Kidney capillary endothelial cell (primary cell): ENCODE results near the gene SYTL2.
"Not testable (repeated sequence)": the region's sequence is repeated elsewhere in the genome, so short reads cannot be mapped to it uniquely, and the experiment has no call there.

Source experiments
- DNase-seq: peaks from one replicate; pipeline ENCODE4 v3.0.0-alpha.2; 2018; ENCODE audit warnings: low spot score

Gene SYTL2

DNA sequence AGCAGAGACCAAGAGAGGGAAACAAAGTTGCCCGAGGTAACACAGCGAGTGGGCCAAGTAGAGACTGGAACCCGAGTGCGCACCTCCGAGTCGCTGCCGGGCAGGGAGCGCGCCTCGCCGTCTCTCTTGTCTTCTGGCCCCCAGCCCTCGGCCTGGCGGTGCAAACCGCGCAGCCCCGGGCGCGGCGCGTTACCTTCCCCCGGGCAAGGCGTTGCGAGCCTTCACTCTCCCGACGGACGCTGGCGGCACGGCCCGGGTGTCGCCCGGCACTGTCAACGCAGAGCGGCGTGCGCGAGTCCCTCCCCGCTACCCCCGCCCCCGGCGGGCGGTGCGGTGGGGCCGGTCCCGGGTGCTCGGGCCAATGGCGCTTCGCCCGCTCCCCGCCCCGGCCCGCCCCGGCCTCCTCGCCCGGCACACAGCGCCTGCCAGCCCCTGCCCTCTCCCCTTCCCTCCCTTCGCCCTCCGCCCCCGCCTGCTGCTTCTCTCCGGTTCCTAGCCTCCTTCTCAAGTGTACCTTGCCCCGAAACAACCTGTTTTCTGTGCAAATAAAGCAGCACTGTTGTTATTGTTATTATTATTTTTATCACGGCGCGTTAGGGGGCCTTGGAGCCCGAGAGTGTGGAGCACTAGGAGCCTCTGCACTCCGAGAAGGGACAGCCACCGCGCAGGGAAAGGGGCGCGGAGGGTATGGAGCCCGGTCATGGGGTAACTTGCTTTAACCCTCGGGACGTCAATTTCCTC, at the start of gene SYTL2:
TSS of gene SYTL2 (minus strand) at position 271 of the 741 bp plus-strand sequence. CDS start 53,416 bp downstream, outside the sequence.
- DNase-seq, result peak; percentile 30

GRCh38 chr11:85859541-85859940, 48.6 kb upstream of the SYTL2 start:
- not testable (repeated sequence) for DNase-seq

DNA sequence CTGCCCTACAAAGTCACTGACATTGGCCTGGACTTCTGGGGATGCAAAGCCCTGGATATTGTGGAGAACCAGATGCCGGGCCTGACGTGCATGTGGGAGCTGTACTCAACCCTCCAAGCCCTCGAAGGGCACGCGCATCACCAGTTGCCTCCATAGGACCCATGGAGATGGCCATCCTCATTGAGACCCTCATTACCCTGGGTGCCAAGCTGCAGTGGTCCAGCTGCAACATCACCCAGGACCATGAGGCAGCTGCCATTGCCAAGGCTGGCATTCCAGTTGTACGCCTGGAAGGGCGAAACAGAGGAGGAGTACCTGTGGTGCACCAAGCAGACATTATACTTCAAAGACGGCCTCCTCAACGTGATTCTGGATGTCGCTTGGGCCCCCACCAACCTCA, 46.2 kb upstream of the SYTL2 start:
- DNase-seq, result no peak

DNA sequence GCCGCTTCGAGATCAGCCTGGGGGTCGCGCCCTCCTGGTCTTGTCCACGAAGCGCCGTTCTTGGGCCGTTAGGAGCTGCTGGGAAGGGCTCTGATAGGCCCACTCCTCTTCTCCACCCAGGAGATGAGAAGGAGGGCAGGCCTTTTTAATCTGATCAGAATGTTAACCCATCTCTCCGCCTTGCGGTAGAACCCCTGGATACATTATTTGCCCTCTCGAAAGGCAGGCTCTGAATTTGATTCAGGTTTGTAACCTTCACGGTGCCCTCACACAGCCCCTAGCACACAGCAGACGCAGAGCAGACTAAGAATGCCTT, 44.4 kb upstream of the SYTL2 start, which contains the start of gene CCDC83:
TSS of gene CCDC83 (plus strand) at position 43 of the 316 bp plus-strand sequence. CDS start 9,741 bp downstream, outside the sequence.
- no peak for DNase-seq

DNA sequence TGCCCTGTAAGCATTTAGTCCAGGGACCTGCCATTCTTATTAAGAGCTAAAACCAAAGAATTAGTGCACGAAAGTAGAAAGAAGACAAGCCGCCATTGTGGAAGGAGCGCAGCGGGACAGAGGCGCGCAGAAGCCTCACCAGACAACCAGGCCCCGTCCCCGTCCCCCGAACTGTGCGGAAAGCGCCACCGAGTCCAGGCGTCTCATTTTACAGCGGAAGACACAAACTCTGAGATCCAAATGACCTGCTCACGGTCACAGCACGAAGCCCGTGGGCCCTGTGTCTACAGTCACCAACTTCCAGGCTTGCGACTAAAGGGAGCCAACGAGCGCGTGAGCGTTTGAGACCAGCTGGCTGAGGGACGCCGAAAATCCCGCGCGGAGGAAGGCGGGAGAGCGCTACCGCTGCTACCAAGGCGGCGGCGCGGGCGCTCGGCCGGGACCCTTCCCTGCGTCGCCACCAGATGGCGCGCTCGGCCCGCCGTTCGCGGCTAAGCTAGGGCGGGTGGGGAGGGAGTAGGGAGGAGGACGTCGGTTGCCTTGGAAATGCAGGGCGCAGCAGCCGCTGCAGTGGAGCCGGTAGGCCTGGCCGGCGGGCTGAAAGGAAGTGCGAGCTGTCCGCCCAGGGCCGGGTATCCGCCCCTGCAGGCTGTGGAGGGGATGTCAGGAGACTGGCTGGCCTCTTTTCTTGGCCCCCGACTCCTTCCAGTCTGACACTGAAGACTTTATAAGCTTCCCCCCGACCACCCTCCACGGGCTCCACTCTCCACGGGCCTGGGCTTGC, 43.8 kb upstream of the SYTL2 start:
- peak; percentile 89 for DNase-seq

DNA sequence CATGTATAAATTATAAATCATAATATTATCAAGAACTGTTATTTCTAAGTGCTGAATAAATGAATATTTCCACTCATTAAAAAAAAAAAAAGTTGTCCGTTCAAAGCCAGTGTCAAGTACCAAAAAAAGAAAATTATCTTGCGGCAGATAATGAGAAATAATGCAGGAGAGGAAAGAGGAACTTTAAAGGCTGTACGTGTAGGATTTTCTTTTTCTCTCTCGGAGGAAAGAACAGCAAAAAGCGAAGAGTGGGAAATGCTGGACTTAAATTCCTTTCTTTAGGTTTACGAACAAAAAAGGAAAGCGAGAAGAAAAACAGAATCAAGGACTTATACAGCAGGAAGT, 43.2 kb upstream of the SYTL2 start:
- no peak for DNase-seq

DNA sequence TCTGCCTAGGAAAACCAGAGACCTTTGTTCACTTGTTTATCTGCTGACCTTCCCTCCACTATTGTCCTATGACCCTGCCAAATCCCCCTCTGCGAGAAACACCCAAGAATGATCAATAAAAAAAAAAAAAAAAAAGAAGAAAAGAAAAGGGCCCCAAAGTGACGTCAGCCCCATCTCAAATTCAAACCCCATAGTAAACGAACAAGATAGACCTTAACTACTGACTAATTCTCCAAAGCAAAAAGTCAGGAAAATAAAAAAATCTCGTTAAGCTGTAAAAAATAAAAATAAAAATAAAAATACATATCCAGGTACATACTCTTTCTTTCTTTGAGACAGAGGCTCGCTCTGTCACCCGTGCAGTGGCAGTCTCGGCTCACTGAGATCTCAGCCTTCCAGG, 42.6 kb upstream of the SYTL2 start:
- not testable (repeated sequence) for DNase-seq

GRCh38 chr11:85852754-85853153, 41.8 kb upstream of the SYTL2 start:
- DNase-seq, result not testable (repeated sequence)

GRCh38 chr11:85848556-85848955, 37.6 kb upstream of the SYTL2 start:
- DNase-seq, result no peak

DNA sequence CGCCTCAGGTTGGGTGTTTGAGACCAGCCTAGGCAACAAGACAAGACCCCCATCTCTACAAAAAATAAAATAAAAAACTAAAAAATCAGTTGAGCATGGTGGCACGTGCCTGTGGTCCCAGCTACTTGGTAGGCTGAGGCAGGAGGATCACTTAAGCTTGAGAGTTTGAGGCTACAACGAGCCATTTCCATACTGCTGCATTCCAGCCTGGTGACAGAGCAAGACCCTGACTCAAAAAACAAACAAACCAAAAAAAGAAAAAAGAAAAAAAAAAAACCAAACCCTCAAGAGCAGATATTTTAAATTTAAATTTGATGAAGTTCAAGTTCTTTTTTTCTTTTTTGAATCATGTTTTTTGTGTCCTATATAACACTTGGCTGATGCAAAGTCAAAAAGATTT, 37.1 kb upstream of the SYTL2 start:
- no peak for DNase-seq

GRCh38 chr11:85847436-85847835, 36.5 kb upstream of the SYTL2 start:
- DNase-seq, result no peak

DNA sequence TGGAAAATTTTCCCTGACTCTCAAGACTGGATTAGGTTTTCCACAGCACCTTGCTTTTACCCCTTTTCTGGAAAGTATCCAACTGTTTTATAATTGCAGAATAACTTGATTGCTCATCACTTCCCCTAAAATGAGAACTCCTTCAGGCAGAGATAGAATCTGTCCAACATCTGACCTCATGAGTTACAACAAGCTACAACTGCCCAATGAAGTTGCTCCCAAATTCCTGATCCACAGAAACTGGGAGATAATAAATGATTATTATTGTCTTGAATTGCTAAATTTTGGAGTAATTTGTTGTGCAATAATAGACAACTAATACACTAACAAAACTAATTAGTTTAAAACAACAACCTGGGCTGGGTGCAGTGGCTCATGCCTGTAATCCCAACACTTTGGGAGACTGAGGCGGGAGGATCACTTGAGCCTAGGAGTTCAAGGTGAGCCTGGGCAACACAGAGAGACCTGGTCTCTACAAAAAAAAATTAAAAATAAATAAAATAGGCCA, 34.2 kb upstream of the SYTL2 start:
- DNase-seq, result peak; percentile 29

GRCh38 chr11:85844439-85845123, 33.6 kb upstream of the SYTL2 start:
- peak; percentile 44 for DNase-seq

DNA sequence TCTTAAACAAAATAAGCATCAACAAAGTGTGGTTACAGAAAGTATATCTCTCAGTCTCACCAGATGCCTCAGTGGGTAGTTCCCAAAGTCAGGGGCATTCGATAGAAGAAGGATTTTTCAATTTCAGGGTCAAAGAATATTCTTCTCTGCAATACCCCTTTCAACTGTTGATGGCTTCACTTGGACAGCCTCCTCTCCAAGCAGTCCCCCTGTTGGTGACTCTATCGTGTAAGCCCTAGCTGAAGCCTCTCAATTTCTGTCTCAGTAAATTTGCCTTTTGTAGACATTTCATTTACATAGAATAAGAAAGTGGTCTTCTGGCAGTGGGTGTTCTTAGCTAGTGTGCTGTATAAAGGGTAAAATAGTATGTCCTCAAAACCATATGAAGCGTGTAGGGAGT, 33.0 kb upstream of the SYTL2 start:
- no peak for DNase-seq

DNA sequence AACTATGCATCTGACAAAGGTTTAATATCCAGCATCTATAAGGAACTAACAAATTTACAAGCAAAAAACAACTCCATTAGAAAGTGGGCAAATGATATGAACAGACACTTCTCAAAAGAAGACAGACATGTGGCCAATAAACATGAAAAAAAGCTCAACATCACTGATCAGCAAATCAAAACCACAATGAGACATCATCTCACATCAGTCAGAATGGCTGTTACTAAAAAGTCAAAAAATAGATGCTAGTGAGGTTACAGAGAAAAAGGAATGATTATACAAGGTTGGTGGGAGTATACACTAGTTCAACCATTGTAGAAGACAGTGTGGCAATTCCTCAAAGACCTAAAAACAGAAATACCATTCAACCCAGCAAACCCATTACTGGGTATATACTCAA, 30.0 kb upstream of the SYTL2 start:
- DNase-seq, result not testable (repeated sequence)

DNA sequence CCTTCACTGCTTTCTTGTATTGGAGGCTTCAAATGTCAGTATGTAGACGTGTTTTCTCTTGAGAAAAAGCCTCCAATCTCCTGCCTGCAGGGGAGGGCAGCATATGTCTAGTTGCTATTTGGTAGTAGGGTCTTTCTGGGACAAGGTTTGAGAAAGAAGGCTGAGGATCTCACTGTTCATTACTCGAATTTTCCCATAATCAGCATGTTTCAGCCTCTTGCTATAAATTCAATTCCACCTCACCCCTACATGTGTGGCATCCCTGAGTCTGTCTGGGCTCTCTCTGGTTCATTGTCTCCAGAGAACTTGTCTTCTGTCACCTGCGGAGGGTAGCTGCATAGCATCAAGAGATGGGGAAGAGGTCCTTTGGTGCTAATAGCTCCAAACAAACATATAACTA, 24.8 kb upstream of the SYTL2 start:
- no peak for DNase-seq

DNA sequence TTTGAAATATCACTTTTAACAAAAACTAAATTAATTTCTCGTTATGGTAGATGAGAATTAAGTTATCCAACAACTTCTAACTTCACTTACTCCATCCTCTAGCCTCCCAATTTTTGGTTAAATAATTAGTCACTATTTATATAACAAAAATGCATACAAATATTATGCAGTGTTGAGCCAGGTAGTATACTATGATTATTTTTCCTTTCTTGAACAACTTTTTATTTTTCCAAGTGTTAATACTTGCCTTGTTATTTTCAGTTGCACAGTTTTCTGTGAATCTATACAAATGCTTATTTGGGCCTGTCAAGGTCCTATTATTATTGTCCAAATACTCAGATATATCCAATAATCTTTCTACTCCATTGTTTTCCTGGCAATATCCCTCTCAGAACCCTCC, 24.3 kb upstream of the SYTL2 start:
- DNase-seq, result no peak

GRCh38 chr11:85831050-85831449, 20.1 kb upstream of the SYTL2 start:
- no peak for DNase-seq

DNA sequence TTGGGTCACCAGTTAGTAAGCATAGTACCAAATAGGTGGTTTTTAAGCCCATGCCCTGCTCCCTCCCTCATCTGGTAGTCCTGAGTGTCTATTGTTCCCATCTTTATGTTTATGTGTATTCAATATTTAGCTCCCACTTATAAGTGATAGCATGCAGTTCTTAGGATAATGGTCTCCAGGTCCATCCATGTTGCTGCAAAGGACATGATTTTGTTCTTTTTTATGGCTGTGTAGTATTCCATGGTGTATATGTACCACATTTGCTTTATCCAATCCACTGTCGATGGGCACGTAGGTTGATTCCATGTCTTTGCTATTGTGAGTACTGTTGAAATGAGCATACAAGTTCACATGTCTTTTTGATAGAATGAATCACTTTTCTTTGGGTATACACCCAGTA, 18.2 kb upstream of the SYTL2 start:
- no peak for DNase-seq

DNA sequence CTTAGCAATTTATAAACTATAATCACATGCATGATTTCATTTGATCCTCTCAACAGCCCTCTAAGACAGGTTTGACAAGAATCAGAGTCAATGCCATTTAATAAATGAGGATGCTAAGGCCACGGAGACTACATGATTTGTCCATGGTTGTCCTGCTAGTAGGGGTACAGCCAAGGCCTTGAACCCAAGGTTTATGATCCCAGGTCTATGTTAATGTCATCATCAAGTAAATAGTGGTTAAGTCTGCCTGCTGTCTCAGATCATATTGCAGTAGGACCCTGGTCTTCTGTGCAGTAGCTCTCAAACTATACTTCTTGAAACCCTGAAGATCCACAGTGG, 17.7 kb upstream of the SYTL2 start:
- DNase-seq, result no peak

DNA sequence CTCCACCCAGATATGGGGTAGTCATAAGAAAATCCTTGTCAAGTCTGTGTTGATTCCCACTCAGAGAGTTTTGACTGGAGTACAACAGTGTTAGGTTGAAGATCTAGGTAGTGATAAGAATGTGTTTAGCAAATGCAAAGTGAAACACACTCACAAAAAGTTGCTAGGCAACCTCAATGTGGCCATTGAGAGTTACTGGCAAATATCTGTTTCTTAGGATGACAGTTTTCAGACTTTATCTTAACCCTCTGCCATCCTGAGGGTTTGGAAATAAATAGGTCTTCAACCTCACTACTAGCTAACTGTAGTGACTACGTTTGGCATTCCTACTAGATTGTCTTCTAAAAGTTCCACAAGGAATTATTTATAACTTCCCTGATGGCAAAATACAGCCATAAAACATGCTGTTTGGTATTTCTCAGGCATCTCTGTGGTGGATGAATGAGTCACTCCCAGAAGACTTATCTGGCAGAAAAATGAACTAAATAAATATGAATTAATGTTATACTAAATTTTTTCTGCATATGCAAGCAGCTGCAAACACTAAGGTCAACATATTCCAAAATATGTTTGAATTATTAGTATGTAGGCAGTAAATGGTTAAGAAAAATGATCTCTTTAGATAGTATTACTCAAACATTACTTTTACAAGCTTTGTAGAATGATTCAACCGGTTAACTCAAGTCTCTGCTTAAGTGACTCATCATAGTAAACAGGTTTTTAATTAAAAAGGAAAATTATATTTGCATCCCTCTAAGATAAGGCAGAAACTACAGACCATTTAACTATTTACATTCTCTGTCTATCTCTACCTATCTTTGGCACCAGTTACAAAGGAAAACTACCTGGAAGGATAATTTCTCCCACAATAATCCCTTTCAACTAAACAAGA, 17.1 kb upstream of the SYTL2 start:
- DNase-seq, result peak; percentile 46
